Suprapubic skin (tissue), 4 donors: ENCODE data around the gene ST8SIA4. TPM values are rescaled to one million over a fixed set of nuclear protein-coding genes. Genes with fewer than 3 reads are reported as not detected.

ENCODE experiments used
- DNase-seq, 2 donors: peaks; one replicate each; pipeline ENCODE4 v3.0.0-alpha.2; 2019; ENCODE audit warnings: low spot score in 2 of 2
- H3K27ac ChIP-seq: fragments of 200-600 bp; sonication (generic); one replicate; pipeline ENCODE4 v1.5.1; 2019
- H3K27me3 ChIP-seq: fragments of 200-600 bp; sonication (generic); one replicate; pipeline ENCODE4 v1.5.1; 2019
- H3K36me3 ChIP-seq: fragments of 200-600 bp; sonication (generic); one replicate; pipeline ENCODE4 v1.5.1; 2019
- H3K4me1 ChIP-seq: fragments of 200-600 bp; sonication (generic); one replicate; pipeline ENCODE4 v1.5.1; 2019
- H3K4me3 ChIP-seq: fragments of 200-600 bp; sonication (generic); one replicate; pipeline ENCODE4 v1.5.1; 2019; ENCODE audit warnings: mild to moderate bottlenecking
- H3K9me3 ChIP-seq: fragments of 200-600 bp; sonication (generic); one replicate; pipeline ENCODE4 v1.5.1; 2019
- EP300 ChIP-seq: sonication (generic); formaldehyde crosslinking; IDR thresholded peaks from one replicate; pipeline ENCODE4 v1.6.1; 2017; ENCODE audit warnings: antibody characterized with exemption
- POLR2A ChIP-seq, 2 donors: fragments of 450-650 bp; IDR thresholded peaks; one replicate each; pipeline ENCODE4 v1.6.1; 2017; ENCODE audit warnings: antibody characterized with exemption in 2 of 2, mild to moderate bottlenecking in 2 of 2, moderate library complexity in 2 of 2
- POLR2AphosphoS5 ChIP-seq, 3 donors: sonication (generic); formaldehyde crosslinking; IDR thresholded peaks; one replicate each; pipeline ENCODE4 v1.6.1; 2017; ENCODE audit warnings: antibody characterized with exemption in 3 of 3
- WGBS: methylation state at CpG from one replicate; pipeline ENCODE4 v1.1.5; 2018; 5-methylcytosine and 5-hydroxymethylcytosine counted together
- total RNA-seq, 4 donors: library from RNA; depleted of rRNA; stranded (reverse); fragments of >200 nt; gene quantifications; one replicate each; pipeline ENCODE4 v1.1.0, GENCODE V29; 2016
- TF ChIP-seq, protein P1 (sequence below), 2 donors: fragments of 200-600 bp in 1 of 2; fragments of 450-650 bp in 1 of 2; sonication (generic) in 1 of 2; IDR thresholded peaks; one replicate each; pipeline ENCODE4 v1.5.1; 2016 to 2019; ENCODE audit warnings: antibody characterized with exemption in 2 of 2, mild to moderate bottlenecking in 1 of 2, moderate library complexity in 1 of 2

ST8SIA4 gene
- total RNA-seq, 4 donors from 2014 or later: 0.44 to 2.3 (median 0.82) TPM

DNA sequence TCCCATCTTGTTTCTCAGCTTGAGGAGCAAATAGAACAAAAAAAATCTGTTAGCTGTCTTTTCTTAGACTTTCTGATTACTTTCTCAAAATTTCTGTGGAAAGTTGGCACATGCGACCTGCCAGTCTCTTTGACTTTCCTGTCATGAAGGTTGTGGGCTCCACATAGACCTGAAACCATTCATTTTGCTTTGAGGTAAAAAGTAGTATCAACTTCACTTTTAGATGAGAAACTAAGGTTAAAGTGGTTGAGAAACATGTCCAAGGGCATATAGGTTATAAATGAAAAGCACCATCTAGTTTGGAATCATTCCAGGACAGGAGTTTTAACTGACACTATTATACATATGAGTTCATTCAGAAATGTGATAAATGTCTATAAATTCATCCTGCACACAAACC is 42.7 kb downstream of the ST8SIA4 start:
- DNase-seq: no peak
- no peaks in the 10 kb centered on the region for H3K36me3 ChIP-seq
- TF ChIP-seq, protein P1, sequence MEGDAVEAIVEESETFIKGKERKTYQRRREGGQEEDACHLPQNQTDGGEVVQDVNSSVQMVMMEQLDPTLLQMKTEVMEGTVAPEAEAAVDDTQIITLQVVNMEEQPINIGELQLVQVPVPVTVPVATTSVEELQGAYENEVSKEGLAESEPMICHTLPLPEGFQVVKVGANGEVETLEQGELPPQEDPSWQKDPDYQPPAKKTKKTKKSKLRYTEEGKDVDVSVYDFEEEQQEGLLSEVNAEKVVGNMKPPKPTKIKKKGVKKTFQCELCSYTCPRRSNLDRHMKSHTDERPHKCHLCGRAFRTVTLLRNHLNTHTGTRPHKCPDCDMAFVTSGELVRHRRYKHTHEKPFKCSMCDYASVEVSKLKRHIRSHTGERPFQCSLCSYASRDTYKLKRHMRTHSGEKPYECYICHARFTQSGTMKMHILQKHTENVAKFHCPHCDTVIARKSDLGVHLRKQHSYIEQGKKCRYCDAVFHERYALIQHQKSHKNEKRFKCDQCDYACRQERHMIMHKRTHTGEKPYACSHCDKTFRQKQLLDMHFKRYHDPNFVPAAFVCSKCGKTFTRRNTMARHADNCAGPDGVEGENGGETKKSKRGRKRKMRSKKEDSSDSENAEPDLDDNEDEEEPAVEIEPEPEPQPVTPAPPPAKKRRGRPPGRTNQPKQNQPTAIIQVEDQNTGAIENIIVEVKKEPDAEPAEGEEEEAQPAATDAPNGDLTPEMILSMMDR (IDR thresholded peaks at IDR 0.05): no peak
- TF ChIP-seq EP300: no peak
- H3K9me3 ChIP-seq: no peaks in the 10 kb centered on the region
- no peaks in the 10 kb centered on the region for H3K27me3 ChIP-seq
- no peak overlapping the region for H3K27ac ChIP-seq
- no peaks in the 10 kb centered on the region for H3K4me1 ChIP-seq
- WGBS: 91% methylated on average over 1 of the region's 1 CpG
- H3K4me3 ChIP-seq: no peak overlapping the region

DNA sequence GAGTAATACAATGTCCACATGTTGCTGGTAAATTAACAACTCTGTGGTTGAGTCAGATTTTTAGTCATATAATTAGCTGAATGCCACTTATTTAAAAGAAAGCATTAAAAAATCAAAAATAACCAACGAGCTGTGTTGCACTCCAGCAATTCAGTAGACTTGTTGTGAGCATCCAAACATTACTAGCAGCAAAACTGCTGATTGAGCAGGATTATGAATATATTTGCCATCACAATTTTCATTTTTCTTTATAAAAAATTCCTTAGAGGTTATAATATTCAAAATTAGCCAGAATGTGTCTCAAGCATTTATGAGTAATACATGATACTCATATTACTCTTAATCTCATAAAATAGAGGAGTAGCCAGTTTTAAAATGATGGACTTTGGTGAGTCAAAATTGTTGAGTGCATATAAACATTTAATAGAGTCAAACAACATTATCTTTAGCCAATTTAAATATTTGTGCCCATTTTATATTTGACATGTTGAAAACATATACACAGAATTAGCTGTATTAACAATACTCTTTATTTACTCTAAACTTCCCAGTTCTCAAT is 44.0 kb downstream of the ST8SIA4 start:
- H3K4me3 ChIP-seq: no peak overlapping the region
- H3K27me3 ChIP-seq: no peaks in the 10 kb centered on the region
- no peaks in the 10 kb centered on the region for H3K9me3 ChIP-seq
- TF ChIP-seq POLR2AphosphoS5 (IDR thresholded peaks at IDR 0.05) (no peak), POLR2A (IDR thresholded peaks at IDR 0.05) (no peak), EP300 (no peak)
- TF ChIP-seq, protein P1 (IDR thresholded peaks at IDR 0.05): no peak
- 71% methylated on average over 1 of the region's 1 CpG for WGBS
- no peak overlapping the region for H3K27ac ChIP-seq
- DNase-seq: no peak
- H3K36me3 ChIP-seq: no peaks in the 10 kb centered on the region
- H3K4me1 ChIP-seq: no peaks in the 10 kb centered on the region

DNA sequence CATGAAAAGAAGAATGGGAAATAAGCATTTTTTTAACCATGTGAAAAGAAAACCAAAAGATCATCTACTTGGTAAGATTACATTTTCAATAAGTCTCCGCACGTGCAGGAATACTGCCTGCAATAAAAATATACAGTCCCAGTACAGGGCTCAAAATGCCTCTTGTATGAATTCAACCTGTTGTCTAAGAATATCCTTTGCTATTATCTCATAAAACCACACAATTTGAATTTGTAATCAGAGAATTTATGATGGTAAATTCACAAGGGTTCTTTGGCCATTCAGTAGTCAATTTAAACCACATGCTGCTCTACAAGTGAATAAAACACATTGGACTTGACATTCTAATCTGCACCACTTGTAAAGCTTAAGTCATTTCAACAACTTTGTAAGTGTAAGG is 46.6 kb downstream of the ST8SIA4 start:
- Histone ChIP-seq H3K27ac (no peak overlapping the region), H3K27me3 (no peaks in the 10 kb centered on the region), H3K4me1 (no peaks in the 10 kb centered on the region), H3K36me3 (no peaks in the 10 kb centered on the region), H3K9me3 (no peaks in the 10 kb centered on the region), H3K4me3 (no peak overlapping the region)
- DNase-seq: no peak
- 87% methylated on average over 2 of the region's 2 CpGs for WGBS
- no peak for TF ChIP-seq POLR2A (IDR thresholded peaks at IDR 0.05)
- TF ChIP-seq, protein P1 (IDR thresholded peaks at IDR 0.05): no peak
- TF ChIP-seq POLR2AphosphoS5 (IDR thresholded peaks at IDR 0.05): no peak
- TF ChIP-seq EP300: no peak

DNA sequence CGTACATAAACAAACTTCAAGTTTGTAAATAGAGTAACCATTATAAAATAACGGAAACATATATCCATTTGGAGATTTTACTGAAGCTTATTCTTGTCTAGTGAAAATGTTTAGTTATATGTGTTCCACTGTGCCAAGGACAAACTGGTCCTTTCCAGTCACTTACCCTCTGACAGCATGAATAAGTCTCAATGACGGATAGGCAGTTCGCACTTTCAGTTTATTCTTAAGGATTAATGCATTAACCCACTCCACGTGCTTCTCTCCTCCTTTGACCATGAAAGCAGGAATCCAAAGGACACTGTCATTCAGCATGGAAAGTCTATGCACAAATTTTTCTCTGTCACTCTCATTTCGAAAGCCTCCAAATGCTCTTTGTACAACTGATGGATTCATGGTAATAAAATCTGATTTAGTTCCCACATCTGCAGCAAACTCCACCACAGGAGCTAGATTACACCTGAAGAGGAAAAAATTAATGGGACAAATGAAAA is 47.1 kb downstream of the ST8SIA4 start:
- no peak for DNase-seq
- no peak overlapping the region for H3K4me3 ChIP-seq
- H3K27me3 ChIP-seq: no peaks in the 10 kb centered on the region
- no peak overlapping the region for H3K27ac ChIP-seq
- H3K36me3 ChIP-seq: no peaks in the 10 kb centered on the region
- no peaks in the 10 kb centered on the region for H3K4me1 ChIP-seq
- TF ChIP-seq, protein P1 (IDR thresholded peaks at IDR 0.05): no peak
- TF ChIP-seq EP300 (no peak), POLR2A (IDR thresholded peaks at IDR 0.05) (no peak), POLR2AphosphoS5 (IDR thresholded peaks at IDR 0.05) (no peak)
- H3K9me3 ChIP-seq: no peaks in the 10 kb centered on the region
- WGBS: 91% methylated on average over 6 of the region's 6 CpGs

DNA sequence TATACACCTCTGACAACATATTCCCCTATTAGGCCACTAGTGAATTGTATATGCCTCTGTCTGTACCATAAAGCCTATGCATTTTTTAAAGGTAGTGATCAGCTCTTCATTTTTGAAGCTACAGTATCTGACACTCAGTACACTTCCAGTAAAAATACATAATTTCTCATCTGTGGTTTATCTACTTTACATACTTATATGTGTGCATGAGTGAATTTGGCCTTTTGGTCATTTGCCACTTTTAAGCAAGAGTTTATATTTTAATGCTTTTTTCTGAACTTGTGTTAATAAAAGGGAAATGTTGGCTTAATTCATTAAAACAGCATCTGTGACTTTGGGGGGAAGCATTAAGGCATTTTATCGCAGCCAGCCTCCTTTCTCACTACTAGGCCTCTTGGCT is 47.8 kb downstream of the ST8SIA4 start:
- H3K36me3 ChIP-seq: no peaks in the 10 kb centered on the region
- TF ChIP-seq, protein P1 (IDR thresholded peaks at IDR 0.05): no peak
- no peak for TF ChIP-seq POLR2A (IDR thresholded peaks at IDR 0.05)
- TF ChIP-seq EP300: no peak
- TF ChIP-seq POLR2AphosphoS5 (IDR thresholded peaks at IDR 0.05): no peak
- no peak overlapping the region for H3K4me3 ChIP-seq
- no peaks in the 10 kb centered on the region for H3K4me1 ChIP-seq
- DNase-seq: no peak
- H3K9me3 ChIP-seq: no peaks in the 10 kb centered on the region
- no peaks in the 10 kb centered on the region for H3K27me3 ChIP-seq
- H3K27ac ChIP-seq: no peak overlapping the region
- 90% methylated on average over 1 of the region's 1 CpG for WGBS
